KMS-11 (cell line): ENCODE data around the gene PLP2.

Experiments
- H2AFZ ChIP-seq: fragments of 200-600 bp; sonication (generic); 2 replicates; pipeline ENCODE4 v1.6.1; 2016; ENCODE audit warnings: antibody characterized with exemption, mixed run types, low read depth
- H3K27ac ChIP-seq: fragments of 200-600 bp; sonication (generic); 2 replicates; pipeline ENCODE4 v1.6.1; 2016; ENCODE audit warnings: mild to moderate bottlenecking, mixed run types
- H3K27me3 ChIP-seq: fragments of 200-600 bp; sonication (generic); 2 replicates; pipeline ENCODE4 v1.6.1; 2017; ENCODE audit warnings: mild to moderate bottlenecking, low read depth, mixed run types, moderate library complexity; ENCODE audit not compliant: insufficient read depth
- H3K36me3 ChIP-seq: fragments of 200-600 bp; sonication (generic); 2 replicates; pipeline ENCODE4 v1.6.1; 2017; ENCODE audit warnings: mild to moderate bottlenecking, mixed run types; ENCODE audit not compliant: insufficient read depth
- H3K4me1 ChIP-seq: fragments of 200-600 bp; sonication (generic); 2 replicates; pipeline ENCODE4 v1.6.1; 2016; ENCODE audit warnings: mild to moderate bottlenecking, low read depth, mixed run types; ENCODE audit not compliant: poor library complexity, severe bottlenecking
- H3K4me2 ChIP-seq: fragments of 200-600 bp; sonication (generic); 2 replicates; pipeline ENCODE4 v1.7.0; 2016; ENCODE audit warnings: mild to moderate bottlenecking, mixed run types
- H3K4me3 ChIP-seq: fragments of 200-600 bp; sonication (generic); IDR thresholded peaks from 2 replicates; pipeline ENCODE4 v1.6.1; 2017; ENCODE audit warnings: low read depth, low read length, mixed read lengths; ENCODE audit not compliant: insufficient read depth
- H3K79me2 ChIP-seq: fragments of 200-600 bp; sonication (generic); 2 replicates; pipeline ENCODE4 v1.6.1; 2016; ENCODE audit warnings: low read depth, mixed run types; ENCODE audit not compliant: insufficient read depth
- H3K9ac ChIP-seq: fragments of 200-600 bp; sonication (generic); 2 replicates; pipeline ENCODE4 v1.6.1; 2016; ENCODE audit warnings: mild to moderate bottlenecking, mixed run types
- H4K20me1 ChIP-seq: fragments of 200-600 bp; sonication (generic); 2 replicates; pipeline ENCODE4 v1.6.1; 2016; ENCODE audit warnings: mild to moderate bottlenecking, mixed run types; ENCODE audit not compliant: insufficient read depth
- CTCF ChIP-seq: fragments of 200-600 bp; sonication (generic); conservative IDR thresholded peaks from 2 replicates; pipeline ENCODE4 v1.6.1; 2017; ENCODE audit warnings: low read depth, mild to moderate bottlenecking, antibody characterized with exemption, low read length, moderate library complexity, mixed read lengths

The PLP2 gene

GRCh38 chrX:49164589-49165360 lies 6.9 kb upstream of the PLP2 start:
- Histone ChIP-seq H3K4me1 (peaks cover 29% of the 10 kb centered on the region), H2AFZ (no peak overlapping the region), H3K79me2 (no peaks in the 10 kb centered on the region), H4K20me1 (no peaks in the 10 kb centered on the region), H3K36me3 (no peaks in the 10 kb centered on the region), H3K4me2 (no peak overlapping the region), H3K4me3 (no peak overlapping the region), H3K9ac (no peak overlapping the region), H3K27me3 (no peaks in the 10 kb centered on the region), H3K27ac (no peak overlapping the region)
- no peak for TF ChIP-seq CTCF

GRCh38 chrX:49165901-49166881 lies 5.5 kb upstream of the PLP2 start:
- Histone ChIP-seq H3K36me3 (no peaks in the 10 kb centered on the region), H3K4me2 (peak overlapping the region; percentile 93), H3K4me1 (peaks cover 34% of the 10 kb centered on the region), H3K27ac (peak overlapping the region; percentile 97), H2AFZ (peak overlapping the region; percentile 38), H3K4me3 (no peak overlapping the region), H4K20me1 (no peaks in the 10 kb centered on the region), H3K27me3 (no peaks in the 10 kb centered on the region), H3K79me2 (no peaks in the 10 kb centered on the region), H3K9ac (peak overlapping the region; percentile 85)
- peak; percentile 33; the same call in 1 of the 2 replicates for TF ChIP-seq CTCF

GRCh38 chrX:49166914-49167739 lies 4.6 kb upstream of the PLP2 start:
- Histone ChIP-seq H3K4me2 (peak overlapping the region; percentile 93), H4K20me1 (no peaks in the 10 kb centered on the region), H3K27me3 (no peaks in the 10 kb centered on the region), H3K27ac (peak overlapping the region; percentile 97), H3K79me2 (no peaks in the 10 kb centered on the region), H3K4me3 (no peak overlapping the region), H3K9ac (peak overlapping the region; percentile 85), H3K36me3 (no peaks in the 10 kb centered on the region), H3K4me1 (peaks cover 34% of the 10 kb centered on the region), H2AFZ (peak overlapping the region; percentile 38; the same call in 1 of the 2 replicates)
- no peak for TF ChIP-seq CTCF

- H3K4me2 ChIP-seq = peak overlapping the region; percentile 93
- H3K79me2 ChIP-seq = peaks cover 3% of the 10 kb centered on the region; the same call in 1 of the 2 replicates
- H4K20me1 ChIP-seq = no peaks in the 10 kb centered on the region
- H3K4me3 ChIP-seq = no peak overlapping the region
- TF ChIP-seq CTCF = no peak
- 0 out of 2 replicates have a peak overlapping the region, but pooled peaks have one; percentile 38 for H2AFZ ChIP-seq
- H3K4me1 ChIP-seq = peaks cover 34% of the 10 kb centered on the region
- no peaks in the 10 kb centered on the region for H3K36me3 ChIP-seq
- H3K27ac ChIP-seq = peak overlapping the region; percentile 97
- H3K27me3 ChIP-seq = no peaks in the 10 kb centered on the region
- peak overlapping the region; percentile 85; the same call in 1 of the 2 replicates for H3K9ac ChIP-seq
Measured at GRCh38 chrX:49167740-49168108, 4.0 kb upstream of the PLP2 start.
